ENCODE data around the gene HYPK. TPM values are rescaled to one million over a fixed set of nuclear protein-coding genes. Genes with fewer than 3 reads are reported as not detected.
"Not testable (repeated sequence)": the region's sequence is repeated elsewhere in the genome, so short reads cannot be mapped to it uniquely, and the experiment has no call there.

Gene HYPK
- total RNA-seq, 1 donor from 2014 or later = 17.2 TPM

DNA sequence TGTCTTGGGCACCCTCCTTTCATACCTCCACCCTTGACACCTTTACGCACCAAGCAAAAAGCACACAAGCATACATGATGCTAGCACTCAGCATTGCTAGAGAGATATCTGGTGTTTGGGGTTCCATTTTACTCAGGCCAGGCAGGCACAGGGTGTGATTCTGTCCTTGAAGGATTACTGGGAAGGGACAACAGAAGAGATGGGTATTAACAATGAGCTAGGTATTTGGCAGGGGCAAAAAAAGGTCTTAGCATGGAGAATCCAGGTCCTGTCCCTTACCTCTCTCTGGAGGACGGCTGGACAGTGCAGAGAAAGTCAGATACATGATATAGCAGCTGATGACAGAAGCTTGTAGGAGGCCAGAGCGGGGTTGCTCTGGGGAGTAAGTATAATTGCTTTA is 3.8 kb upstream of the HYPK start:
- Mint-ChIP-seq H3K27me3 (no peaks in the 10 kb centered on the region), H3K36me3 (peaks cover 56% of the 10 kb centered on the region), H3K4me3 (peak overlapping the region; percentile 49), H3K4me1 (ENCODE audit: unreplicated experiment) (peaks cover 59% of the 10 kb centered on the region), H3K9me3 (no peaks in the 10 kb centered on the region), H3K27ac (peak overlapping the region; percentile 68)
- no peak for DNase-seq (ENCODE audit: extremely low spot score, unreplicated experiment)
- TF ChIP-seq, protein P1, sequence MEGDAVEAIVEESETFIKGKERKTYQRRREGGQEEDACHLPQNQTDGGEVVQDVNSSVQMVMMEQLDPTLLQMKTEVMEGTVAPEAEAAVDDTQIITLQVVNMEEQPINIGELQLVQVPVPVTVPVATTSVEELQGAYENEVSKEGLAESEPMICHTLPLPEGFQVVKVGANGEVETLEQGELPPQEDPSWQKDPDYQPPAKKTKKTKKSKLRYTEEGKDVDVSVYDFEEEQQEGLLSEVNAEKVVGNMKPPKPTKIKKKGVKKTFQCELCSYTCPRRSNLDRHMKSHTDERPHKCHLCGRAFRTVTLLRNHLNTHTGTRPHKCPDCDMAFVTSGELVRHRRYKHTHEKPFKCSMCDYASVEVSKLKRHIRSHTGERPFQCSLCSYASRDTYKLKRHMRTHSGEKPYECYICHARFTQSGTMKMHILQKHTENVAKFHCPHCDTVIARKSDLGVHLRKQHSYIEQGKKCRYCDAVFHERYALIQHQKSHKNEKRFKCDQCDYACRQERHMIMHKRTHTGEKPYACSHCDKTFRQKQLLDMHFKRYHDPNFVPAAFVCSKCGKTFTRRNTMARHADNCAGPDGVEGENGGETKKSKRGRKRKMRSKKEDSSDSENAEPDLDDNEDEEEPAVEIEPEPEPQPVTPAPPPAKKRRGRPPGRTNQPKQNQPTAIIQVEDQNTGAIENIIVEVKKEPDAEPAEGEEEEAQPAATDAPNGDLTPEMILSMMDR (conservative IDR thresholded peaks at IDR 0.05) = no peak

DNA sequence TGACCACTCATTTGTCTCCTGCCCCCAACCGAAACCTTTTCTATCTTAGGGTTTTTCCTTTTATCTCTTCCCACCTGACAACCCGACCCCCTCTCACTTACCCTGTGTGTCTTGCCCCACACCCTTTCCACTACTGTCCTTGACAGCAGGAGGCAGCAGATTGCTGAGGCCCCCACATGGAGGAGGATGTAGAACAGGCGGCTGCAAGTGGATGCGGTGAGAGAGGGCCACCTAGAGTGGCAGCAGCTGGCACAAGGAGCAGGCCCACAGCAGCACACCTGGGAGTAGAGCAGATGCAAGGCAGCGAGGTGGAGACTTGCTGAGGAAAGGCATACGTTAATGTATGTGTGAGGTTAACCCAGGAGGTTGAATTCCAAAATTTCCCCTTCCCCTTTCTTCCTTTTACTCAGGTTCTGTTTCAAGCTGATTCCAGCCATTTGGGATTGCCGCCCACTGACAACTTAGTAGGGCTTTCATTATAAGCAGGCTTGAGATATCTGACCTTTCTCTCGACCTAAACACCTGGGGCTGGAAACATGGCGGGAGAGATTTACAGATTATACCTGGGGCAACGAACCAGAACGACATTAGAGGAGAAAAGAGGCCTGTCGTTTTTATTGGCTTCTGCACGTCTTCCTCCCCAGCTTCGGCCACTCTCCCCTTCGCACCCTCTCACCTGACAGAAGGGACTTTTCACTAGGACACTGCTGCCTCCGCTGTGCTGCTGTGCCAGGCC is 1.0 kb upstream of the HYPK start:
- DNase-seq (ENCODE audit: extremely low spot score, unreplicated experiment) = no peak
- TF ChIP-seq, protein P1 (conservative IDR thresholded peaks at IDR 0.05) = no peak
- no peaks in the 10 kb centered on the region for H3K27me3 Mint-ChIP-seq
- H3K4me1 Mint-ChIP-seq (ENCODE audit: unreplicated experiment) = peaks cover 51% of the 10 kb centered on the region
- H3K9me3 Mint-ChIP-seq = no peaks in the 10 kb centered on the region
- peak overlapping the region; percentile 66 for H3K4me3 Mint-ChIP-seq
- H3K36me3 Mint-ChIP-seq = peaks cover 49% of the 10 kb centered on the region
- peak overlapping the region; percentile 92 for H3K27ac Mint-ChIP-seq

DNA sequence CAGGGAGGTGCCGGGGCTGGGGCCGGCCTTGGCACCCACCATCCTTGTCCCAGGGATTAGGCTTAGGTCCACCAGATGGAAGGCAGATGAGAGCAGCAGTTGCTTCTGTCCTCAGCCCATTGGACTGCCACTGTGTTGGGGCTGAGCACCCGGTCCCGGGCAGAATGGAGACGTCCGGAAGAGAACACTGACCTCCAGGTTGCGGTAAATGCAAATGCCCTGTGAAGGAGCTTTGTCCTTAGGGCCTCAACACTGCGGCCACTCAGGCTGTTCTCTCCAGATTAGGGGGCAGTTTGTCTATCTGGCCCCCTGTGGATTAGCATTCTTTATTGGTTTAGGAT is 484 bp upstream of the HYPK start, which contains the start of gene SERINC4:
SERINC4 (minus strand) TSS at position 276 of the 341 bp plus-strand sequence; CDS start at position 42, 234 bp downstream.
- Mint-ChIP-seq H3K4me3 (peak within 1 kb of the TSS; percentile 100), H3K9me3 (no peaks in the 10 kb centered on the region), H3K27me3 (no peaks in the 10 kb centered on the region), H3K4me1 (ENCODE audit: unreplicated experiment) (peaks cover 51% of the 10 kb centered on the region), H3K36me3 (peaks cover 45% of the 10 kb centered on the region), H3K27ac (peak within 1 kb of the TSS; percentile 95)
- TF ChIP-seq, protein P1 (conservative IDR thresholded peaks at IDR 0.05) = no peak
- DNase-seq (ENCODE audit: extremely low spot score, unreplicated experiment) = no peak

DNA sequence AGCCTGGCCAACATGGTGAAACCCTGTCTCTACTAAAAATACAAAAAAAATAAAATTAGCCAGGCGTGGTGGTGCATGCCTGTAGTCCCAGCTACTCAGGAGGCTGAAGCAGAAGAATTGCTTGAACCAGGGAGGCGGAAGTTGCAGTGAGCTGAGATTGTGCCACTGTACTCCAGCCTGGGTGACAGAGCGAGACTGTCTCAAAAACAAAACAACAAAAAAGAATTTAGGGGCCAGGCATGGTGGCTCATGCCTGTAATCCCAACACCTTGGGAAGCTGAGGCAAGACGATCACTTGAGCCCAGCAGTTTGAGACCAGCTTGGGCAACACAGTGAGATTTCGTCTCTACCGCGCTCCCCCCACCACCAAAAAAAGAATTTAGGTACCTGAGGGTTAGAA is 2.3 kb downstream of the HYPK start:
- not testable (repeated sequence) for DNase-seq (ENCODE audit: extremely low spot score, unreplicated experiment); H3K27ac Mint-ChIP-seq; H3K27me3 Mint-ChIP-seq; H3K9me3 Mint-ChIP-seq; H3K4me3 Mint-ChIP-seq
- peaks cover 37% of the 10 kb centered on the region for H3K4me1 Mint-ChIP-seq (ENCODE audit: unreplicated experiment)
- H3K36me3 Mint-ChIP-seq = peaks cover 41% of the 10 kb centered on the region

DNA sequence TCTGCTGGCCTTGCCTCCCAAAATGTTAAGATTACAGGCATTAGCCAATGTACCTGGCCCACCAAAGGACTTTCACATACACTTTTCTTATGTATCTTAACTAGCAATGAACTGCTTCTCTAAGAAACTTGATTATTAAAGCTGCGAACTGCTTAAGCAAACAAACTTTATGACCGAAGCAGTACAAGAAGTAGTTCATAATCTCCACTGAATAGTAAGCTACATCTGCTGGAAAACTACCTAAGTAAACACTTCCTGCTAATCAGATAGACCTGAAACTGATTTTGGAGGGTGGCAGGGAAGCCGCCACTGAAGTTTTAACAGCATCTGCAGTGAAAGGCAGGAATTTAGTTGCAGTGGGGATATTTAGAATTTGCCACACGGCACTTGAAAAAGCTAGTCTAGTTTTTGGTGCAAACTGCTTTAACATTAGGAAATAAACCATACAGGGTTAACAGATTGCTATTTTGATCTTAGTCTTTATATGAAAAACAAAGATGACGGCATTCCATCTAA is 8.1 kb downstream of the HYPK start:
- Mint-ChIP-seq H3K27ac (no peak overlapping the region), H3K9me3 (no peaks in the 10 kb centered on the region), H3K4me3 (no peak overlapping the region), H3K4me1 (ENCODE audit: unreplicated experiment) (no peaks in the 10 kb centered on the region), H3K36me3 (peaks cover 34% of the 10 kb centered on the region), H3K27me3 (no peaks in the 10 kb centered on the region)
- TF ChIP-seq, protein P1 (conservative IDR thresholded peaks at IDR 0.05) = no peak
- no peak for DNase-seq (ENCODE audit: extremely low spot score, unreplicated experiment)

DNA sequence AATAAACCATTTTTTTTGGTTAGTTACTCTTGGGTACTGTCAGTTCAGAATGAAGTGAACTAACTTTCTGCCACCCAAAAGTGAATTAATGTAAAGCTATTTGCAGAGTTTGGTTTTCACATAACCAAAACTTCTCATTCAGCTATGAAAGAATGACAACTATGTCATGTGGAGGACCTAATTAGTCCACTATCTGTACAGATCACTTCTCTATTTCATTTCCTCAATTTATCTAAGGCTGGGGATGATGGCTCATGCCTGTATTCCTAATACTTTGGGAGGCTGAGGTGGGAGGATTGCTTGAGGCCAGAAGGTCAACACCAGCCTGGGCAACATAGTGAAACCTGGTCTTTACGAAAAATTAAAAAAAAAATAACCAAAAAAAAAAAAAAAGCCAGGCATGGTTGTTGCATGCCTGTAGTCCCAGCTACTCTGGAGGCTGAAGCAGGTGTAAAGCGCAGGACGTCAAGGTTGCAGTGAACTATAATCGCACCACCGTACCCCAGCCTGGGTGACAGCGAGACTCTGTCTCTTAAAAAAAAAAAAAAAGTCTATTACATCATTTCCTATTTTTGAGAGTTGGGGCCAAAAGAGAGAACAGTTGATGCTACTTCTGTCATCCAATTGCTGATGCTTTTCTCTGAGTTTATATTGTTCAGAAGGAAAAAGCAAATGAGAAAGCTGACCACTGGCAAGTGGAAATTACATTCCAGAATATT is 8.7 kb downstream of the HYPK start:
- no peaks in the 10 kb centered on the region for H3K4me1 Mint-ChIP-seq (ENCODE audit: unreplicated experiment)
- peaks cover 34% of the 10 kb centered on the region for H3K36me3 Mint-ChIP-seq
- H3K27ac Mint-ChIP-seq = no peak overlapping the region
- no peaks in the 10 kb centered on the region for H3K9me3 Mint-ChIP-seq
- H3K4me3 Mint-ChIP-seq = no peak overlapping the region
- H3K27me3 Mint-ChIP-seq = no peaks in the 10 kb centered on the region
- TF ChIP-seq, protein P1 (conservative IDR thresholded peaks at IDR 0.05) = no peak
- DNase-seq (ENCODE audit: extremely low spot score, unreplicated experiment) = no peak

DNA sequence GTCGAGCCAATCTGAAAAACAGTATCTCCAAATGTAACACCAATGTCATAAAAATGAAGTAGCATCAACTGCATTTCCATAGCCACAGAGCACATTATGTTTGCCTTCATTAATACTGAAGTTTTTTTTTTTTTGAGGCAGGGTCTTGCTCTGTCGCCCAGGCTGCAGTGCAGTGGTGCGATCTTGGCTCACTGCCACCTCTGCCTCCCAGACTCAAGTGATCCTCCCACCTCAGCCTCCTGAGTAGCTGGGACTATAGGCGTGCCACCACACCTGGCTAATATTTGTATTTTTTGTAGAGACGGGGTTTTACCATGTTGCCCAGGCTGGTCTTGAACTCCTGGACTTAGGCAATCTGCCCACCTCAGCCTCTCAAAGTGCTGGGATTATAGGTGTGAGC is 14.7 kb downstream of the HYPK start:
- DNase-seq (ENCODE audit: extremely low spot score, unreplicated experiment); H3K4me3 Mint-ChIP-seq; H3K9me3 Mint-ChIP-seq; H3K27ac Mint-ChIP-seq; H3K27me3 Mint-ChIP-seq; H3K4me1 Mint-ChIP-seq (ENCODE audit: unreplicated experiment): not testable (repeated sequence)
- H3K36me3 Mint-ChIP-seq = peaks cover 28% of the 10 kb centered on the region

Data from type B pancreatic cell (in vitro differentiated cells).